GM19452 (cell line): ENCODE measurements around the gene LPGAT1.
"Not testable (repeated sequence)": the region's sequence is repeated elsewhere in the genome, so short reads cannot be mapped to it uniquely, and the experiment has no call there.

Source experiments
- ATAC-seq: cut with Tn5 transposase; IDR thresholded peaks from one replicate; pipeline ENCODE4 v1.9.1; 2021; ENCODE audit not compliant: unreplicated experiment

LPGAT1 gene

GRCh38 chr1:211736351-211736915, 94.1 kb downstream of the LPGAT1 start:
- no peak for ATAC-seq

- no peak for ATAC-seq
Measured at GRCh38 chr1:211735208-211736170, 95.1 kb downstream of the LPGAT1 start.

GRCh38 chr1:211734791-211735190, 95.8 kb downstream of the LPGAT1 start:
- ATAC-seq = no peak

GRCh38 chr1:211734359-211734758, 96.2 kb downstream of the LPGAT1 start:
- no peak for ATAC-seq

GRCh38 chr1:211732293-211732980, 98.1 kb downstream of the LPGAT1 start:
- ATAC-seq = peak; percentile 53

GRCh38 chr1:211731456-211732292, 98.9 kb downstream of the LPGAT1 start:
- ATAC-seq = no peak

GRCh38 chr1:211730347-211730746, 100.2 kb downstream of the LPGAT1 start:
- ATAC-seq = no peak

- no peak for ATAC-seq
Measured at GRCh38 chr1:211729238-211729637, 101.3 kb downstream of the LPGAT1 start.

GRCh38 chr1:211726467-211726995, 104.0 kb downstream of the LPGAT1 start:
- ATAC-seq = no peak

- no peak for ATAC-seq
Measured at GRCh38 chr1:211724687-211725196, 105.8 kb downstream of the LPGAT1 start.

- ATAC-seq = no peak
Measured at GRCh38 chr1:211723273-211723672, 107.3 kb downstream of the LPGAT1 start.

GRCh38 chr1:211722277-211723175, 108.0 kb downstream of the LPGAT1 start:
- ATAC-seq = no peak

GRCh38 chr1:211716555-211716954, 114.0 kb downstream of the LPGAT1 start:
- ATAC-seq = not testable (repeated sequence)

- ATAC-seq = no peak
Measured at GRCh38 chr1:211715971-211716370, 114.6 kb downstream of the LPGAT1 start.

GRCh38 chr1:211714154-211714553, 116.4 kb downstream of the LPGAT1 start:
- ATAC-seq = no peak

- no peak for ATAC-seq
Measured at GRCh38 chr1:211713231-211713630, 117.3 kb downstream of the LPGAT1 start.

- no peak for ATAC-seq
Measured at GRCh38 chr1:211711315-211711705, 119.3 kb downstream of the LPGAT1 start.

- ATAC-seq = no peak
Measured at GRCh38 chr1:211710566-211711314, 119.8 kb downstream of the LPGAT1 start.

- no peak for ATAC-seq
Measured at GRCh38 chr1:211708926-211709325, 121.6 kb downstream of the LPGAT1 start.
